CD14-positive monocyte (primary cell): ENCODE measurements around the gene ZNF576. TPM values are rescaled to one million over a fixed set of nuclear protein-coding genes. Genes with fewer than 3 reads are reported as not detected.
A peak's percentile ranks its signal among the peaks of the same experiment; 100 is the strongest.

Source experiments
- DNase-seq, 3 donors: peaks; one replicate each; pipeline ENCODE4 v3.0.0-alpha.2; 2011 to 2022
- H2AFZ ChIP-seq: 2 replicates; pipeline ENCODE4 v1.6.0; 2012; ENCODE audit warnings: mild to moderate bottlenecking, low read depth, low read length, inconsistent platforms; ENCODE audit not compliant: insufficient read depth, poor library complexity, severe bottlenecking
- H3K27ac ChIP-seq, 2 donors: 1 replicate in 1 of 2; 2 replicates in 1 of 2; pipeline ENCODE4 v1.5.1; 2012 to 2013; ENCODE audit warnings: low read length in 2 of 2, control low read depth in 1 of 2, inconsistent platforms in 1 of 2, low read depth in 1 of 2, mild to moderate bottlenecking in 1 of 2
- H3K27me3 ChIP-seq, 2 donors: one replicate each; pipeline versions ENCODE4 v1.6.0 to v1.6.1; 2011 to 2013; ENCODE audit warnings: low read length in 2 of 2; ENCODE audit not compliant: control insufficient read depth in 2 of 2, insufficient read depth in 2 of 2
- H3K36me3 ChIP-seq, 2 donors: replicated peaks in 1 of 2; 1 replicate in 1 of 2; 2 replicates in 1 of 2; pipeline versions ENCODE4 v1.5.1 to v1.6.1; 2012 to 2013; ENCODE audit warnings: low read length in 2 of 2, control low read depth in 1 of 2, inconsistent platforms in 1 of 2, mild to moderate bottlenecking in 1 of 2; ENCODE audit not compliant: insufficient read depth in 2 of 2, control insufficient read depth in 1 of 2
- H3K4me1 ChIP-seq, 2 donors: 1 replicate in 1 of 2; 2 replicates in 1 of 2; pipeline versions ENCODE4 v1.5.1 to v1.6.1; 2012 to 2013; ENCODE audit warnings: low read length in 2 of 2, control low read depth in 1 of 2, inconsistent platforms in 1 of 2, mild to moderate bottlenecking in 1 of 2, moderate library complexity in 1 of 2; ENCODE audit not compliant: insufficient read depth in 2 of 2, control insufficient read depth in 1 of 2
- H3K4me2 ChIP-seq: replicated peaks from 2 replicates; pipeline ENCODE3; 2012; ENCODE audit warnings: low read length, moderate library complexity, mild to moderate bottlenecking; ENCODE audit not compliant: poor library complexity, severe bottlenecking; ENCODE audit errors: extremely low read depth
- H3K4me3 ChIP-seq, 3 experiments: fragments of 200-600 bp in 1 of 3; sonication (generic) in 1 of 3; replicated peaks in 1 of 3; 1 replicate in 2 of 3; 2 replicates in 1 of 3; pipeline ENCODE4 v1.5.1; 2011 to 2013; ENCODE audit warnings: low read length in 3 of 3, mild to moderate bottlenecking in 3 of 3, control low read depth in 2 of 3, low read depth in 2 of 3, inconsistent platforms in 1 of 3, moderate library complexity in 1 of 3
- H3K79me2 ChIP-seq: 2 replicates; pipeline ENCODE4 v1.6.0; 2012; ENCODE audit warnings: mild to moderate bottlenecking, control low read depth, inconsistent platforms, low read length, moderate library complexity; ENCODE audit not compliant: insufficient read depth
- H3K9ac ChIP-seq: 2 replicates; pipeline ENCODE4 v1.6.0; 2017; ENCODE audit warnings: low read length, mild to moderate bottlenecking; ENCODE audit not compliant: insufficient read depth, poor library complexity, severe bottlenecking
- H3K9me3 ChIP-seq, 2 donors: replicated peaks in 1 of 2; 1 replicate in 1 of 2; 2 replicates in 1 of 2; pipeline versions ENCODE4 v1.5.1 to v1.6.1; 2012 to 2013; ENCODE audit warnings: low read length in 2 of 2, control low read depth in 1 of 2; ENCODE audit not compliant: control insufficient read depth in 1 of 2, insufficient read depth in 1 of 2
- H4K20me1 ChIP-seq: 2 replicates; pipeline ENCODE4 v1.6.0; 2012; ENCODE audit warnings: mild to moderate bottlenecking, low read length, control low read depth, moderate library complexity; ENCODE audit not compliant: insufficient read depth
- H3K27ac Mint-ChIP-seq, 7 donors: one replicate each; pipeline ENCODE4 v1.8.0; 2020; ENCODE audit warnings: mild to moderate bottlenecking in 7 of 7, mixed read lengths in 7 of 7, moderate library complexity in 6 of 7, inconsistent platforms in 2 of 7
- H3K27me3 Mint-ChIP-seq, 3 donors: one replicate each; pipeline ENCODE4 v1.8.0; 2021 to 2022; ENCODE audit warnings: low read depth in 3 of 3, mild to moderate bottlenecking in 3 of 3, mixed read lengths in 3 of 3, moderate library complexity in 3 of 3, inconsistent platforms in 1 of 3
- H3K36me3 Mint-ChIP-seq, 2 donors: one replicate each; pipeline ENCODE4 v1.8.0; 2020; ENCODE audit warnings: mixed read lengths in 2 of 2, inconsistent platforms in 1 of 2, mild to moderate bottlenecking in 1 of 2
- H3K4me1 Mint-ChIP-seq: one replicate; pipeline ENCODE4 v1.8.0; 2020; ENCODE audit warnings: mild to moderate bottlenecking, mixed read lengths
- H3K4me3 Mint-ChIP-seq, 2 donors: one replicate each; pipeline ENCODE4 v1.8.0; 2020; ENCODE audit warnings: mild to moderate bottlenecking in 2 of 2, mixed read lengths in 2 of 2, moderate library complexity in 1 of 2
- H3K9me3 Mint-ChIP-seq, 7 donors: one replicate each; pipeline ENCODE4 v1.8.0; 2020 to 2022; ENCODE audit warnings: mixed read lengths in 7 of 7, mild to moderate bottlenecking in 6 of 7, moderate library complexity in 6 of 7, inconsistent platforms in 2 of 7
- WGBS: methylation state at CpG from one replicate; pipeline ENCODE4 v1.1.5; 2013; ENCODE audit warnings: missing lambda C conversion rate; ENCODE audit not compliant: insufficient coverage; 5-methylcytosine and 5-hydroxymethylcytosine counted together
- intact Hi-C, 2 donors: fragments of 100-400 bp; cut with micrococcal nuclease; formaldehyde crosslinking; loops; one replicate each; pipeline versions ENCODE4 v1.15.0 to v1.15.1; 2023
- polyA plus RNA-seq, 3 donors: library from polyadenylated mRNA; depleted of rRNA in 1 of 3; unstranded in 2 of 3; stranded (reverse) in 1 of 3; fragments of 300-500 nt in 2 of 3; fragments of >200 nt in 1 of 3; fragmentation: Illumina TruSeq in 2 of 3; gene quantifications; 1 replicate in 2 of 3; 2 replicates in 1 of 3; pipeline ENCODE4 v1.2.3, GENCODE V29; 2012 to 2021
- TF ChIP-seq, protein P1 (sequence below): fragments of 200-600 bp; IDR thresholded peaks from one replicate; pipeline ENCODE4 v1.8.0; 2022; ENCODE audit warnings: antibody characterized with exemption, mild to moderate bottlenecking

ZNF576 gene
- polyA plus RNA-seq, 3 donors: 3.6 to 8.4 (median 7.2) TPM

GRCh38 chr19:43561139-43561970 lies 35.0 kb upstream of the ZNF576 start:
- TF ChIP-seq, protein P1, sequence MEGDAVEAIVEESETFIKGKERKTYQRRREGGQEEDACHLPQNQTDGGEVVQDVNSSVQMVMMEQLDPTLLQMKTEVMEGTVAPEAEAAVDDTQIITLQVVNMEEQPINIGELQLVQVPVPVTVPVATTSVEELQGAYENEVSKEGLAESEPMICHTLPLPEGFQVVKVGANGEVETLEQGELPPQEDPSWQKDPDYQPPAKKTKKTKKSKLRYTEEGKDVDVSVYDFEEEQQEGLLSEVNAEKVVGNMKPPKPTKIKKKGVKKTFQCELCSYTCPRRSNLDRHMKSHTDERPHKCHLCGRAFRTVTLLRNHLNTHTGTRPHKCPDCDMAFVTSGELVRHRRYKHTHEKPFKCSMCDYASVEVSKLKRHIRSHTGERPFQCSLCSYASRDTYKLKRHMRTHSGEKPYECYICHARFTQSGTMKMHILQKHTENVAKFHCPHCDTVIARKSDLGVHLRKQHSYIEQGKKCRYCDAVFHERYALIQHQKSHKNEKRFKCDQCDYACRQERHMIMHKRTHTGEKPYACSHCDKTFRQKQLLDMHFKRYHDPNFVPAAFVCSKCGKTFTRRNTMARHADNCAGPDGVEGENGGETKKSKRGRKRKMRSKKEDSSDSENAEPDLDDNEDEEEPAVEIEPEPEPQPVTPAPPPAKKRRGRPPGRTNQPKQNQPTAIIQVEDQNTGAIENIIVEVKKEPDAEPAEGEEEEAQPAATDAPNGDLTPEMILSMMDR: no peak
- Mint-ChIP-seq H3K4me1 (peaks cover 43% of the 10 kb centered on the region), H3K27me3 (peaks cover 0 to 4% (median 0%) of the 10 kb centered on the region in 3 donors), H3K36me3 (peaks cover 37 to 54% of the 10 kb centered on the region in 2 donors), H3K4me3 (no peak overlapping the region), H3K9me3 (peaks cover 0 to 3% (median 0%) of the 10 kb centered on the region in 7 donors), H3K27ac (peak overlapping the region; percentile 47 to 99 (median 95))
- no peaks in the 10 kb centered on the region for H4K20me1 ChIP-seq
- WGBS: 95% methylated on average over 9 of the region's 12 CpGs
- H3K4me1 ChIP-seq: peaks cover 24 to 27% of the 10 kb centered on the region in 2 donors
- H3K4me3 ChIP-seq: no peak overlapping the region
- intact Hi-C loops: no loop called here
- H2AFZ ChIP-seq: no peak overlapping the region
- H3K27me3 ChIP-seq: no peaks in the 10 kb centered on the region
- H3K9me3 ChIP-seq: no peaks in the 10 kb centered on the region
- H3K4me2 ChIP-seq: no peak overlapping the region
- peaks cover 21% of the 10 kb centered on the region for H3K79me2 ChIP-seq
- peak overlapping the region; percentile 94 to 98 for H3K27ac ChIP-seq
- H3K36me3 ChIP-seq: peaks cover 9 to 40% of the 10 kb centered on the region in 2 donors
- no peak for DNase-seq
- peak overlapping the region; percentile 72 for H3K9ac ChIP-seq

GRCh38 chr19:43562226-43562697 lies 34.1 kb upstream of the ZNF576 start:
- Histone ChIP-seq H3K36me3 (peaks cover 8 to 32% of the 10 kb centered on the region in 2 donors), H4K20me1 (no peaks in the 10 kb centered on the region), H3K27me3 (no peaks in the 10 kb centered on the region), H3K9ac (peak overlapping the region; percentile 72), H2AFZ (peak overlapping the region; percentile 51), H3K27ac (peak overlapping the region; percentile 94 to 98), H3K4me3 (peak overlapping the region in 1 of 3 experiments; percentile 19), H3K9me3 (no peaks in the 10 kb centered on the region), H3K4me1 (peaks cover 24 to 27% of the 10 kb centered on the region in 2 donors), H3K79me2 (peaks cover 21% of the 10 kb centered on the region), H3K4me2 (peak overlapping the region; percentile 30)
- Mint-ChIP-seq H3K27ac (peak overlapping the region; percentile 90 to 99 (median 96)), H3K4me1 (peaks cover 43% of the 10 kb centered on the region), H3K36me3 (peaks cover 39 to 52% of the 10 kb centered on the region in 2 donors), H3K9me3 (peaks cover 0 to 3% (median 0%) of the 10 kb centered on the region in 7 donors), H3K4me3 (peak overlapping the region; percentile 41 to 67), H3K27me3 (peaks cover 0 to 4% (median 0%) of the 10 kb centered on the region in 3 donors)
- intact Hi-C loops: no loop called here
- WGBS: 0% methylated on average over 1 of the region's 6 CpGs
- TF ChIP-seq, protein P1: no peak
- peak; percentile 75 to 89 (median 76) for DNase-seq
